HG03175 (cell line): Measurements from ENCODE around the gene HNF4A.

Source experiments
- ATAC-seq: cut with Tn5 transposase; IDR thresholded peaks from one replicate; pipeline ENCODE4 v1.9.1; 2021; ENCODE audit warnings: mild to moderate bottlenecking, moderate library complexity; ENCODE audit not compliant: unreplicated experiment

HNF4A gene

GRCh38 chr20:44437497-44437896 lies 82.0 kb downstream of the HNF4A start:
- no peak for ATAC-seq

GRCh38 chr20:44438782-44439181 lies 83.3 kb downstream of the HNF4A start:
- no peak for ATAC-seq

GRCh38 chr20:44439318-44439717 lies 83.8 kb downstream of the HNF4A start:
- no peak for ATAC-seq

- ATAC-seq, result no peak
These were observed 87.0 kb downstream of the HNF4A start for GRCh38 chr20:44442298-44443070.

- ATAC-seq, result no peak
These were observed 90.5 kb downstream of the HNF4A start for GRCh38 chr20:44445742-44446710.

- no peak for ATAC-seq
These were observed 92.4 kb downstream of the HNF4A start for GRCh38 chr20:44447827-44448419.

- ATAC-seq, result no peak
These were observed 93.5 kb downstream of the HNF4A start for GRCh38 chr20:44448753-44449546.

GRCh38 chr20:44449864-44450263 lies 94.4 kb downstream of the HNF4A start:
- ATAC-seq, result no peak

GRCh38 chr20:44450281-44450889 lies 94.9 kb downstream of the HNF4A start:
- no peak for ATAC-seq

GRCh38 chr20:44450903-44451450 lies 95.5 kb downstream of the HNF4A start:
- ATAC-seq, result no peak

GRCh38 chr20:44454306-44454963 lies 98.9 kb downstream of the HNF4A start:
- ATAC-seq, result no peak

GRCh38 chr20:44455126-44455525 lies 99.6 kb downstream of the HNF4A start:
- ATAC-seq, result no peak

- ATAC-seq, result no peak
These were observed 101.1 kb downstream of the HNF4A start for GRCh38 chr20:44456611-44457010.

GRCh38 chr20:44457016-44457415 lies 101.5 kb downstream of the HNF4A start:
- ATAC-seq, result no peak

- no peak for ATAC-seq
These were observed 103.8 kb downstream of the HNF4A start for GRCh38 chr20:44459271-44459670.

- no peak for ATAC-seq
These were observed 105.3 kb downstream of the HNF4A start for GRCh38 chr20:44460795-44461141.

- no peak for ATAC-seq
These were observed 105.8 kb downstream of the HNF4A start for GRCh38 chr20:44461142-44461802.

- ATAC-seq, result no peak
These were observed 106.3 kb downstream of the HNF4A start for GRCh38 chr20:44461803-44462174.

GRCh38 chr20:44463466-44463865 lies 108.0 kb downstream of the HNF4A start:
- ATAC-seq, result no peak
